Body of pancreas (tissue), 4 donors: ENCODE measurements around the gene CFAP206. TPM values are rescaled to one million over a fixed set of nuclear protein-coding genes. Genes with fewer than 3 reads are reported as not detected.
A peak's percentile ranks its signal among the peaks of the same experiment; 100 is the strongest.

Experiments used
- ATAC-seq: fragments of 150-250 bp; one replicate; pipeline ENCODE4 v1.9.1; 2016
- DNase-seq, 4 donors: peaks; one replicate each; pipeline ENCODE4 v3.0.0-alpha.2; 2019
- H3K27ac ChIP-seq, 4 donors: fragments of 200-600 bp; sonication (generic); 1 replicate in 3 of 4; 2 replicates in 1 of 4; pipeline versions ENCODE4 v1.5.1 to v1.6.1; 2016 to 2019; ENCODE audit warnings: mild to moderate bottlenecking in 1 of 4, mixed read lengths in 1 of 4, moderate library complexity in 1 of 4
- H3K27me3 ChIP-seq, 2 donors: fragments of 200-600 bp; sonication (generic); one replicate each; pipeline ENCODE4 v1.6.0; 2016; ENCODE audit warnings: mild to moderate bottlenecking in 1 of 2
- H3K36me3 ChIP-seq, 2 donors: fragments of 200-600 bp; sonication (generic); replicated peaks in 1 of 2; 2 replicates each; pipeline ENCODE4 v1.5.1; 2016; ENCODE audit warnings: low read depth in 2 of 2; ENCODE audit not compliant: insufficient read depth in 1 of 2
- H3K4me1 ChIP-seq: fragments of 200-600 bp; sonication (generic); one replicate; pipeline ENCODE4 v1.6.0; 2016
- H3K4me3 ChIP-seq, 2 donors: fragments of 200-600 bp; sonication (generic); 1 replicate in 1 of 2; 2 replicates in 1 of 2; pipeline ENCODE4 v1.5.1; 2016 to 2019
- H3K9me3 ChIP-seq, 3 donors: fragments of 200-600 bp; sonication (generic); 1 replicate in 2 of 3; 2 replicates in 1 of 3; pipeline ENCODE4 v1.5.1; 2016
- CTCF ChIP-seq, 7 experiments: fragments of 450-650 bp in 4 of 7; fragments of 200-600 bp in 3 of 7; sonication (generic) in 3 of 7; IDR thresholded peaks; one replicate each; pipeline ENCODE4 v1.5.1; 2016 to 2019; ENCODE audit warnings: antibody characterized with exemption in 7 of 7
- POLR2A ChIP-seq, 3 donors: fragments of 450-650 bp; IDR thresholded peaks; one replicate each; pipeline ENCODE4 v1.6.1; 2016; ENCODE audit warnings: antibody characterized with exemption in 3 of 3, mild to moderate bottlenecking in 2 of 3
- WGBS, 2 donors: methylation state at CpG; one replicate each; pipeline ENCODE4 v1.1.5; 2017; 5-methylcytosine and 5-hydroxymethylcytosine counted together
- intact Hi-C: fragments of 100-400 bp; cut with DNase I; formaldehyde crosslinking; loops from one replicate; pipeline ENCODE4 v1.15.1; 2023
- total RNA-seq, 2 donors: library from RNA; depleted of rRNA; stranded (reverse); fragments of >200 nt; gene quantifications; one replicate each; pipeline ENCODE4 v1.1.0, GENCODE V29; 2016

CFAP206 gene
- total RNA-seq, 2 donors from 2014 or later = not detected

- 83 to 85% methylated on average over 2 of the region's 2 CpGs for WGBS, 2 donors
- TF ChIP-seq POLR2A (IDR thresholded peaks at IDR 0.05) = no peak
- TF ChIP-seq CTCF (IDR thresholded peaks at IDR 0.05) = no peak
- Histone ChIP-seq H3K36me3 (no peaks in the 10 kb centered on the region), H3K4me3 (no peak overlapping the region), H3K4me1 (no peaks in the 10 kb centered on the region), H3K27me3 (no peaks in the 10 kb centered on the region), H3K27ac (no peak overlapping the region), H3K9me3 (no peaks in the 10 kb centered on the region)
- ATAC-seq (no peak), DNase-seq (no peak)
- intact Hi-C loops = no loop called here
These were observed 57.3 kb downstream of the CFAP206 start for GRCh38 chr6:87465051-87465450.

GRCh38 chr6:87472525-87473418, 65.0 kb downstream of the CFAP206 start, which contains the start of gene SLC35A1:
SLC35A1 (plus strand) TSS chr6:87472974; CDS start chr6:87473004, 30 bp downstream.
- no peaks in the 10 kb centered on the region for H3K36me3 ChIP-seq
- peak within 1 kb of the TSS; percentile 53 to 87 for H3K4me3 ChIP-seq
- intact Hi-C loops = no loop called here
- H3K9me3 ChIP-seq = no peaks in the 10 kb centered on the region
- peaks cover 10% of the 10 kb centered on the region for H3K4me1 ChIP-seq
- TF ChIP-seq CTCF (IDR thresholded peaks at IDR 0.05) (peak in 6 of 7 experiments; percentile 20 to 41 (median 36)), POLR2A (IDR thresholded peaks at IDR 0.05) (peak; percentile 65 to 88 (median 84))
- 0 to 1% methylated on average over 10 to 60 of the region's 70 CpGs for WGBS, 2 donors
- peak; percentile 94 for ATAC-seq
- H3K27ac ChIP-seq = peak within 1 kb of the TSS; percentile 89 to 97 (median 93)
- peak; percentile 78 to 85 (median 82) for DNase-seq
- no peaks in the 10 kb centered on the region for H3K27me3 ChIP-seq

- intact Hi-C loops = no loop called here
- peaks cover 10% of the 10 kb centered on the region for H3K4me1 ChIP-seq
- 0 to 1% methylated on average over 11 to 15 of the region's 15 CpGs for WGBS, 2 donors
These were observed 65.7 kb downstream of the CFAP206 start for GRCh38 chr6:87473419-87473903.

GRCh38 chr6:87481931-87482330, 74.2 kb downstream of the CFAP206 start:
- no peak for TF ChIP-seq POLR2A (IDR thresholded peaks at IDR 0.05)
- no peak for TF ChIP-seq CTCF (IDR thresholded peaks at IDR 0.05)
- intact Hi-C loops = no loop called here
- Histone ChIP-seq H3K36me3 (no peaks in the 10 kb centered on the region), H3K4me1 (no peaks in the 10 kb centered on the region), H3K27ac (no peak overlapping the region), H3K9me3 (no peaks in the 10 kb centered on the region), H3K27me3 (no peaks in the 10 kb centered on the region), H3K4me3 (no peak overlapping the region)
- WGBS, 2 donors = 83 to 84% methylated on average over 3 of the region's 3 CpGs
- ATAC-seq (no peak), DNase-seq (no peak)

More at GRCh38 chr6:87473419-87473903, 65.7 kb downstream of the CFAP206 start:
- Histone ChIP-seq H3K27ac (peak overlapping the region; percentile 89 to 97 (median 93)), H3K36me3 (no peaks in the 10 kb centered on the region), H3K4me3 (peak overlapping the region; percentile 53 to 87), H3K27me3 (no peaks in the 10 kb centered on the region), H3K9me3 (no peaks in the 10 kb centered on the region)
- ATAC-seq (peak; percentile 65), DNase-seq (peak in 2 of 4 donors; percentile 10 to 14)
- TF ChIP-seq CTCF (IDR thresholded peaks at IDR 0.05) (no peak), POLR2A (IDR thresholded peaks at IDR 0.05) (no peak)
